ENCODE data around the gene MCM8.

MCM8 gene

DNA sequence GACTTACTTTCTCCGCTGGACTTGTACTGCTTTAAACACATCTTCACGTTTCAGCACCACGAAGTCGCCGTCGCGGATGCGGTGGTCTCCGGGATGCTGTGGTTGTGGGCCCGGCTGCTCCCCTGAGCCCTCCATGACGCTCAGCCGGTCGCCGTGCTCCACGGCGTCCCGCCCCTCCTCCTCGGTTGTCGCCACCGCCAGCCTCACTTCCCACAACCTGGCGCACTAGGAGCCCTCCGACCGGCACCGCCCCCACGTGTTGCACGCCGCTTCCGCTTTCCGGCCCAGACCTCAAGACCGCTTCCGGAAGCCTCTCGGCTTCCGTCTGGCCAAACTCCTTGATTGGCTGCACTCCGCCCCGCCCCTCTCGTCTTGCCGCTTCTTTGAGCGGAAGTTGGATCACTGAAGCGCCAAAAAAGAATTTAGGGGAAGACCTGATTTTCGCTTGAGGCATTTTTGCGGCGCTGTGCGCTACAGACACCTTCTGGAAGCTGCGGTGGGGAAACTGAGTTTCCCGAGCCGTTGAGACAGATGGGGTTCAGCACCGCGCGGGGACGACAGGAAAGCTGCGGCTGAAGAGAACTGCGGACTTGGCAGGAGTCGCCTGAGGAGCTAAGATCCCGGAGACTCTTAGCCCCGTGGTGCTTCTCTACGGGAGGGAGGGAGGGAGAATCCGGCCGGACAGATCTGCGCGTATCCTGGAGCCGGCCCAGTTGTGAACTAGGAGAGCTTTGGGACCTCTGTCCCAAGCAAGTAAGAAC lies at the start of gene MCM8, which contains the start of gene TRMT6:
Gene MCM8 (plus strand): TSS at position 382 of the 761 bp plus-strand sequence. CDS start 1,364 bp downstream, outside the sequence.
Gene TRMT6 (minus strand): TSS at position 263 of the 761 bp plus-strand sequence. CDS start 128 bp downstream, at position 135.
- TF ChIP-seq, protein P1, sequence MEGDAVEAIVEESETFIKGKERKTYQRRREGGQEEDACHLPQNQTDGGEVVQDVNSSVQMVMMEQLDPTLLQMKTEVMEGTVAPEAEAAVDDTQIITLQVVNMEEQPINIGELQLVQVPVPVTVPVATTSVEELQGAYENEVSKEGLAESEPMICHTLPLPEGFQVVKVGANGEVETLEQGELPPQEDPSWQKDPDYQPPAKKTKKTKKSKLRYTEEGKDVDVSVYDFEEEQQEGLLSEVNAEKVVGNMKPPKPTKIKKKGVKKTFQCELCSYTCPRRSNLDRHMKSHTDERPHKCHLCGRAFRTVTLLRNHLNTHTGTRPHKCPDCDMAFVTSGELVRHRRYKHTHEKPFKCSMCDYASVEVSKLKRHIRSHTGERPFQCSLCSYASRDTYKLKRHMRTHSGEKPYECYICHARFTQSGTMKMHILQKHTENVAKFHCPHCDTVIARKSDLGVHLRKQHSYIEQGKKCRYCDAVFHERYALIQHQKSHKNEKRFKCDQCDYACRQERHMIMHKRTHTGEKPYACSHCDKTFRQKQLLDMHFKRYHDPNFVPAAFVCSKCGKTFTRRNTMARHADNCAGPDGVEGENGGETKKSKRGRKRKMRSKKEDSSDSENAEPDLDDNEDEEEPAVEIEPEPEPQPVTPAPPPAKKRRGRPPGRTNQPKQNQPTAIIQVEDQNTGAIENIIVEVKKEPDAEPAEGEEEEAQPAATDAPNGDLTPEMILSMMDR (IDR thresholded peaks at IDR 0.05; ENCODE audit: extremely low read depth, insufficient read depth, missing control alignments), result no peak
- in situ Hi-C loops (cut with MboI; ENCODE audit: low pct_unique_long_range_greater_than_20kb, low sequenced_read_pairs, unreplicated experiment), result no loop called here

DNA sequence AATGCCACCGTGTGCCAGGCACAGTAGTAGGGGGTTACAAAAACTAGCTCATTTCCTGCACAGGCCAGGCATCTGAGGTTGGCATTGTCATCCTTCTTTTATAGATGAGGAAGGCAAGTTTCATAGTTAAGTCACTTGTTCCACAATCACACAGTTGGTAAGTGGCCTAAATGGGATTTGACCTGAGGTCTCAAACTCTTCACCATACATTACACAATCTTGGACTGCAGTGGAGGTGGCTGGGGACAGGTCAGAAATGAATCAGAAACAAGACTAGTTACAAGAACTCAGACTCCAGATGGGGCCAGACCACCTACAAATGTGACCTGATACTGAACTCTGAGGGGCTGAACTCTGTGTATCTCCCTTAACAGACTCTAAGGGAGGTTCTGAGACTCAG lies 49.5 kb upstream of the MCM8 start:
- in situ Hi-C loops (cut with MboI; ENCODE audit: low pct_unique_long_range_greater_than_20kb, low sequenced_read_pairs, unreplicated experiment), result no loop called here
- DNase-seq (ENCODE audit: low spot score), result no peak
- TF ChIP-seq, protein P1 (IDR thresholded peaks at IDR 0.05; ENCODE audit: extremely low read depth, insufficient read depth, missing control alignments), result no peak

More for the DNA sequence above, at the start of gene MCM8, which contains the start of gene TRMT6:
- DNase-seq (ENCODE audit: low spot score), result peak; percentile 91

DNA sequence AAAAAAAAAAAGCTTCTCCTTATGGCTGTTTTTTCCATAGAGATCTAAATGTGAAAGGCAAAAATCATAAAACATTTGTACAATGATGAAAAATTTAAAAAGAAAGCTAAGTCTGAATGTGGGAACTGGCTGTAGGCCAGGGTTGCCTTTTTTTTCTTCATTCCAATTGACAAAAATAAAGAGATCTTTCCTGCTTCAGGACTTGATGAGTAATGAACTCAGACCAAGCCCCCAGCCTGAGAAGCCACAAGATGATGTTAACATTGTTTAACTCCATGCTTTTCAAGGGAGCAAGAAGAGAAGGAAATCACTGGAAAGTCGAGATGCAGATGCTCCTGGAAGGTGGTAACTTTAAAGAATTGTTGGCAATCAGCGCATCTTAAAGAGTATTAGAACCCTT lies 41.5 kb upstream of the MCM8 start:
- TF ChIP-seq, protein P1 (IDR thresholded peaks at IDR 0.05; ENCODE audit: extremely low read depth, insufficient read depth, missing control alignments), result no peak
- no peak for DNase-seq (ENCODE audit: low spot score)
- in situ Hi-C loops (cut with MboI; ENCODE audit: low pct_unique_long_range_greater_than_20kb, low sequenced_read_pairs, unreplicated experiment), result no loop called here

DNA sequence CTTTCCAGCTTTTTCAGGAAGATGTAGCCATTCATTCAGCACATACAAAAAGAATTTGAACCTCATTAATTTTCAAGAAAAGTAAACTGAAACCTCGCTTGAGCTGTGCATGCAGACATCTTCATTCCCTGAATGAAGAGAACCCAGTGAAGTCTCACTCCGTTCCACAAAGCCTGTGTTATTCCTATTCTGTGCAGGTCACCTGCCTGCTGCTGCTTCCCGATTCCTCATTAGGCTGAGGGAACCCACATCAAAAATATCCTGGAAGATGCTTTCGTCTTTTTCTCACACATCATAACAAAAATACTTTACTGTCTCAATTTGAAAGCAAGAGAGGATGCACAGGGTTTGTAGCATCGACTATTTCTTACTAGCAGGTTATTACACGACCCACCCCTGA lies 40.3 kb upstream of the MCM8 start:
- in situ Hi-C loops (cut with MboI; ENCODE audit: low pct_unique_long_range_greater_than_20kb, low sequenced_read_pairs, unreplicated experiment), result no loop called here
- no peak for DNase-seq (ENCODE audit: low spot score)
- TF ChIP-seq, protein P1 (IDR thresholded peaks at IDR 0.05; ENCODE audit: extremely low read depth, insufficient read depth, missing control alignments), result no peak

DNA sequence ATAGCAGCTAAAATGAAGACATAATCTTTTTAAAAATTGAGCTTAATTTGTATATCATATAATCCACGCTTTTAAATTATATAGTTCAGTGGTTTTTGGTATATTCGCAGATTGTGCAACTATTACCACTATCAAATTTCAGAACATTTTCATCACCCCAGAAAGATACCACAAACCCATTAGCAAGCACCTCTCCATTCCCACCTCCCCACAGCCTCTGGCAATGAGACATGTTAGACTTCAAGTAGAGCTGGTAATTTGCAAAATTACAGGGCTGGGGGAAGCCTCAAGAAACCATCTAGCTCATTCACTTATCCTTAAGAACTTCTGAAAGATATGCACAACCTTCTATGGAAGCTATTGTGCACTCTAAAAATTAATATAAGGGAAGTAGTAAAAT lies 37.3 kb upstream of the MCM8 start:
- no peak for DNase-seq (ENCODE audit: low spot score)
- in situ Hi-C loops (cut with MboI; ENCODE audit: low pct_unique_long_range_greater_than_20kb, low sequenced_read_pairs, unreplicated experiment), result no loop called here
- TF ChIP-seq, protein P1 (IDR thresholded peaks at IDR 0.05; ENCODE audit: extremely low read depth, insufficient read depth, missing control alignments), result no peak

DNA sequence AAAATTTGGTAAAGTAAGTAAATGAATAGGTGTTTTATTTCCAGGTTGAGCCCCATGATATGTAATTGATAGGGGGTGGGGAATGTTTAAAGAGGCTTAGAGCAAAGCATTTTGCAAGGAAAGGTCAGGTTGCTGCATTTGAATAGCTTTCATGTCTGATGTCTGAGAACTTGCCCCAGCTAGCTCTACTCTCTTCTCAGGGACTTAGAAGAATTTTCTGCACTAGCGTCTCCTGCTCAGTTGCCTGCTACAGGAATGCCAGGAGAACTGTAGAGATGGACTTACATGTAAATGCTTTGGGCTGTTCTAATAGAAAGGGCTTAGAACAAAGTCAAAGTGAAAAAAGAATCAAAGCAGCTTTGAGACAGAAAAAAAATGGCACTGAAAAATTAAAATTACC lies 35.6 kb upstream of the MCM8 start:
- DNase-seq (ENCODE audit: low spot score), result no peak
- in situ Hi-C loops (cut with MboI; ENCODE audit: low pct_unique_long_range_greater_than_20kb, low sequenced_read_pairs, unreplicated experiment), result no loop called here
- TF ChIP-seq, protein P1 (IDR thresholded peaks at IDR 0.05; ENCODE audit: extremely low read depth, insufficient read depth, missing control alignments), result no peak
